ENCODE measurements around the gene GOLGB1.
A peak's percentile ranks its signal among the peaks of the same experiment; 100 is the strongest.

Gene GOLGB1

GRCh38 chr3:121658716-121659435 is 90.7 kb downstream of the GOLGB1 start:
- DNase-seq (ENCODE audit: low spot score) = no peak
- in situ Hi-C loops (cut with MboI; ENCODE audit: low pct_unique_long_range_greater_than_20kb, low sequenced_read_pairs, unreplicated experiment) = no loop called here
- TF ChIP-seq, protein P1, sequence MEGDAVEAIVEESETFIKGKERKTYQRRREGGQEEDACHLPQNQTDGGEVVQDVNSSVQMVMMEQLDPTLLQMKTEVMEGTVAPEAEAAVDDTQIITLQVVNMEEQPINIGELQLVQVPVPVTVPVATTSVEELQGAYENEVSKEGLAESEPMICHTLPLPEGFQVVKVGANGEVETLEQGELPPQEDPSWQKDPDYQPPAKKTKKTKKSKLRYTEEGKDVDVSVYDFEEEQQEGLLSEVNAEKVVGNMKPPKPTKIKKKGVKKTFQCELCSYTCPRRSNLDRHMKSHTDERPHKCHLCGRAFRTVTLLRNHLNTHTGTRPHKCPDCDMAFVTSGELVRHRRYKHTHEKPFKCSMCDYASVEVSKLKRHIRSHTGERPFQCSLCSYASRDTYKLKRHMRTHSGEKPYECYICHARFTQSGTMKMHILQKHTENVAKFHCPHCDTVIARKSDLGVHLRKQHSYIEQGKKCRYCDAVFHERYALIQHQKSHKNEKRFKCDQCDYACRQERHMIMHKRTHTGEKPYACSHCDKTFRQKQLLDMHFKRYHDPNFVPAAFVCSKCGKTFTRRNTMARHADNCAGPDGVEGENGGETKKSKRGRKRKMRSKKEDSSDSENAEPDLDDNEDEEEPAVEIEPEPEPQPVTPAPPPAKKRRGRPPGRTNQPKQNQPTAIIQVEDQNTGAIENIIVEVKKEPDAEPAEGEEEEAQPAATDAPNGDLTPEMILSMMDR (IDR thresholded peaks at IDR 0.05; ENCODE audit: extremely low read depth, insufficient read depth, missing control alignments) = no peak

GRCh38 chr3:121654493-121655385 is 94.8 kb downstream of the GOLGB1 start:
- in situ Hi-C loops (cut with MboI; ENCODE audit: low pct_unique_long_range_greater_than_20kb, low sequenced_read_pairs, unreplicated experiment) = no loop called here
- peak; percentile 27 for DNase-seq (ENCODE audit: low spot score)
- TF ChIP-seq, protein P1 (IDR thresholded peaks at IDR 0.05; ENCODE audit: extremely low read depth, insufficient read depth, missing control alignments) = no peak

- in situ Hi-C loops (cut with MboI; ENCODE audit: low pct_unique_long_range_greater_than_20kb, low sequenced_read_pairs, unreplicated experiment) = no loop called here
- DNase-seq (ENCODE audit: low spot score) = no peak
- TF ChIP-seq, protein P1 (IDR thresholded peaks at IDR 0.05; ENCODE audit: extremely low read depth, insufficient read depth, missing control alignments) = no peak
These were observed 97.9 kb downstream of the GOLGB1 start for GRCh38 chr3:121651684-121652083.

- in situ Hi-C loops (cut with MboI; ENCODE audit: low pct_unique_long_range_greater_than_20kb, low sequenced_read_pairs, unreplicated experiment) = no loop called here
- no peak for DNase-seq (ENCODE audit: low spot score)
These were observed 99.9 kb downstream of the GOLGB1 start for GRCh38 chr3:121649645-121650044.

GRCh38 chr3:121648219-121648958 is 101.2 kb downstream of the GOLGB1 start:
- no peak for DNase-seq (ENCODE audit: low spot score)
- TF ChIP-seq, protein P1 (IDR thresholded peaks at IDR 0.05; ENCODE audit: extremely low read depth, insufficient read depth, missing control alignments) = no peak
- in situ Hi-C loops (cut with MboI; ENCODE audit: low pct_unique_long_range_greater_than_20kb, low sequenced_read_pairs, unreplicated experiment) = no loop called here

More at GRCh38 chr3:121649645-121650044, 99.9 kb downstream of the GOLGB1 start:
- TF ChIP-seq, protein P1 (IDR thresholded peaks at IDR 0.05; ENCODE audit: extremely low read depth, insufficient read depth, missing control alignments) = no peak

- TF ChIP-seq, protein P1 (IDR thresholded peaks at IDR 0.05; ENCODE audit: extremely low read depth, insufficient read depth, missing control alignments) = no peak
- in situ Hi-C loops (cut with MboI; ENCODE audit: low pct_unique_long_range_greater_than_20kb, low sequenced_read_pairs, unreplicated experiment) = no loop called here
- no peak for DNase-seq (ENCODE audit: low spot score)
These were observed 104.5 kb downstream of the GOLGB1 start for GRCh38 chr3:121645054-121645453.

Measured in GM13977 (cell line).